CD4-positive, alpha-beta T cell treated with Interleukin-2 at 100 ng/mL for 4 hours (primary cell): ENCODE measurements around the gene ARL6IP6.

ENCODE experiments used
- DNase-seq: peaks from one replicate; pipeline ENCODE4 v3.0.0-alpha.2; 2020; ENCODE audit warnings: low spot score

Gene ARL6IP6

DNA sequence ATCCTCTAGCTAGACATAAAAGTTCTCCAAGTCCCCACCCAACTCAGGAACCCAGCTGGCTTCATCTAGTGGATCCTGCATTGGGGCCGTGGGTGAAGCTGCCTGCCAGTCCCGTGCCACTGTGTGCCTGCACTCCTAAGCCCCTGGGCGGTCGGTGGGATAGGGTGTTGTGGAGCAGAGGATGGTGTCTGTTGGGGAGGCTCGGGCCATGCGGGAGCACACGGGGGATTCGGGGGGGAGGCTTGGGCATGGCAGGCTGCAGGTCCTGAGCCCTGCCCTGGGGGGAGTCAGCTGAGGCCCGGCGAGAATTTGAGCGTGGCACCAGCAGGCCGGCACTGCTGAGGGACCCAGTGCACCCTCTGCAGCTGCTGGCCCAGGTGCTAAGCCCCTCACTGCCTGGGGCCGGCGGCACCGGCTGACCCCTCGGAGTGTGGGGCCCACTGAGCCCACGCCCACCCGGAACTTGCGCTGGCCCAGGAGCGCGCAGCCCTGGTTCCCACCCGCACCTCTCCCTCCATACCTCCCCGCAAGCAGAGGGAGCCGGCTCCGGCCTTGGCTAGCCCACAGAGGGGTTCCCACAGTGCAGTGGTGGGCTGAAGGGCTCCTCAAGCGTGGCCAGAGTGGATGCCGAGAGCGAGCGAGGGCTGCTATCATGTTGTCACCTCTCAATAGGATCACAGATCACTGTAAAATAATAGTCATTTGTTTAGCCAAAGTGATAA, 86.4 kb downstream of the ARL6IP6 start:
- no peak for DNase-seq

DNA sequence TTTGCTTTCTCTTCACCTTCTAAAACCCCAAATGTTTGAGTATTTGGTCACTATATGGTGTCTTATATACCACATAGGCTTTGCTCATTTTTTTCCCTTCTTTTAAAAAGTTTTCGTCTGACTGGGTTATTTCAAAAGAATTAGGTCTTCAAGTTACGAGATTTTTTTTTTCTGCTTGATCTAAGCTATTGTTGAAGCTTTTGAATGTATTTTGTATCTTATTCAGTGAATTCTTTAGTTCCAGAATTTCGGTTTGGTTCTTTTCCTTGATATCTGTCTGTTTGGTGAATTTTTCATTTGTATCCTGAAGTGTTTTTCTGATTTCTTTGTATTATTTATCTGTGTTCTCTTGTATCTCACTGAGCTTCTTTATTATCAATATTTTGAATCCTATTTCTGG, 93.5 kb downstream of the ARL6IP6 start:
- no peak for DNase-seq
